GM19099 (cell line): ENCODE measurements around the gene CRISPLD2.

Experiments
- POLR2A ChIP-seq: IDR thresholded peaks from 3 replicates; pipeline ENCODE4 v1.6.1; 2011; ENCODE audit warnings: low read depth; ENCODE audit not compliant: insufficient read length; ENCODE audit errors: extremely low read depth

The CRISPLD2 gene

GRCh38 chr16:84819644-84820304 is at the start of gene CRISPLD2:
CRISPLD2 (plus strand) TSS chr16:84819985; CDS start chr16:84838496, 18,511 bp downstream.
- no peak for TF ChIP-seq POLR2A

- no peak for TF ChIP-seq POLR2A
Observed at GRCh38 chr16:84773312-84773711, 46.5 kb upstream of the CRISPLD2 start.

GRCh38 chr16:84774810-84775209 is 45.0 kb upstream of the CRISPLD2 start:
- TF ChIP-seq POLR2A, result no peak

- TF ChIP-seq POLR2A, result no peak
Observed at GRCh38 chr16:84775262-84775810, 44.4 kb upstream of the CRISPLD2 start.

- TF ChIP-seq POLR2A, result no peak
Observed at GRCh38 chr16:84777435-84777834, 42.4 kb upstream of the CRISPLD2 start.

- TF ChIP-seq POLR2A, result no peak
Observed at GRCh38 chr16:84778720-84779119, 41.1 kb upstream of the CRISPLD2 start.

- no peak for TF ChIP-seq POLR2A
Observed at GRCh38 chr16:84780063-84780462, 39.7 kb upstream of the CRISPLD2 start.

GRCh38 chr16:84780544-84781376 is 39.0 kb upstream of the CRISPLD2 start:
- no peak for TF ChIP-seq POLR2A

GRCh38 chr16:84782846-84783245 is 36.9 kb upstream of the CRISPLD2 start:
- TF ChIP-seq POLR2A, result no peak

GRCh38 chr16:84785843-84786581 is 33.8 kb upstream of the CRISPLD2 start:
- TF ChIP-seq POLR2A, result no peak

- no peak for TF ChIP-seq POLR2A
Observed at GRCh38 chr16:84786605-84787262, 33.1 kb upstream of the CRISPLD2 start.

GRCh38 chr16:84787263-84787622 is 32.5 kb upstream of the CRISPLD2 start:
- TF ChIP-seq POLR2A, result no peak

GRCh38 chr16:84788920-84789391 is 30.8 kb upstream of the CRISPLD2 start:
- TF ChIP-seq POLR2A, result no peak

GRCh38 chr16:84789431-84789830 is 30.4 kb upstream of the CRISPLD2 start:
- TF ChIP-seq POLR2A, result no peak

- no peak for TF ChIP-seq POLR2A
Observed at GRCh38 chr16:84790301-84790700, 29.5 kb upstream of the CRISPLD2 start.
